NB4 (cell line): ENCODE results near the gene TUBB3.

ENCODE experiments used
- MAX ChIP-seq: IDR thresholded peaks from 2 replicates; pipeline ENCODE4 v1.6.1; 2011; ENCODE audit warnings: low read depth, low read length
- TF ChIP-seq, protein P1 (sequence below): IDR thresholded peaks from one replicate; pipeline ENCODE4 v1.5.1; 2012; ENCODE audit warnings: low read depth, low read length

GRCh38 chr16:89913408-89914387 lies 9.4 kb upstream of the TUBB3 start:
- TF ChIP-seq, protein P1, sequence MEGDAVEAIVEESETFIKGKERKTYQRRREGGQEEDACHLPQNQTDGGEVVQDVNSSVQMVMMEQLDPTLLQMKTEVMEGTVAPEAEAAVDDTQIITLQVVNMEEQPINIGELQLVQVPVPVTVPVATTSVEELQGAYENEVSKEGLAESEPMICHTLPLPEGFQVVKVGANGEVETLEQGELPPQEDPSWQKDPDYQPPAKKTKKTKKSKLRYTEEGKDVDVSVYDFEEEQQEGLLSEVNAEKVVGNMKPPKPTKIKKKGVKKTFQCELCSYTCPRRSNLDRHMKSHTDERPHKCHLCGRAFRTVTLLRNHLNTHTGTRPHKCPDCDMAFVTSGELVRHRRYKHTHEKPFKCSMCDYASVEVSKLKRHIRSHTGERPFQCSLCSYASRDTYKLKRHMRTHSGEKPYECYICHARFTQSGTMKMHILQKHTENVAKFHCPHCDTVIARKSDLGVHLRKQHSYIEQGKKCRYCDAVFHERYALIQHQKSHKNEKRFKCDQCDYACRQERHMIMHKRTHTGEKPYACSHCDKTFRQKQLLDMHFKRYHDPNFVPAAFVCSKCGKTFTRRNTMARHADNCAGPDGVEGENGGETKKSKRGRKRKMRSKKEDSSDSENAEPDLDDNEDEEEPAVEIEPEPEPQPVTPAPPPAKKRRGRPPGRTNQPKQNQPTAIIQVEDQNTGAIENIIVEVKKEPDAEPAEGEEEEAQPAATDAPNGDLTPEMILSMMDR = no peak
- no peak for TF ChIP-seq MAX
